Raji (cell line): ENCODE measurements around the gene HIVEP1.

Experiments
- POLR2A ChIP-seq: IDR thresholded peaks from 2 replicates; pipeline ENCODE4 v1.6.1; 2011; ENCODE audit warnings: low read depth, low read length, control low read depth; ENCODE audit not compliant: insufficient read depth

The HIVEP1 gene

DNA sequence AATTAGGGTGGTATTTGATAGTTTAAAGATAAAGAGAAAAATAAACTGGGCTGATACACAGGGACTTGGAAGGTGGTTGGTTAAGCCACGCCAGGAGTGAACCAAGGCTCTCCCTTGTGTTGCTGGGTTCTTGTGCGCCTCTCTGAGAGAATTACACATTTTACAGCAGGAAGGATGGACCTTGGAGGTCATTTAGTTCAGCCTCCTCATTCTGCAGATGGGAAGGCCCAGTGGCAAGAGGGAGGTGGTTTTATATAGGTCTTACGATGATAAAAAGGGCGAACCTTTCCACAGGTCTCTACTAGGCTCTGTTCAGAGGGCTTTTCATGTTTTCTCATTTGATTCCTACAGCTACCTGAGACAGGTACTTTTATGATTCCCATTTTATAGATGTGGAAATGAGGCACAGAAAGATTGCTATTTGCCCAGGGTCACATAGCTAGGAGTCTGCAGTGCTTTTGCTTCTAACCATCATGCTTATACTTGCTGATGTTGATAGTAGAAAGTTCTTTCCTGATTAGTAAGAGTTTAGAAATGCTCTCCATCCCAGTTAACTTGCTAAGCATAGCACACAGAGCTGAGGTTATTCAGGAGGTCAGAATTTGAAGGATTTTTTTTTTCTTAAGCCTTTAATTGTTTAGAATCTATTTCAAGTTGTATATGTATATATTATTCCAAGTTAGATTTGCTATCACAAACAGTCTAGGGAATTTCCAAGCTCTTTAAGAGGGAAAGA lies 12.8 kb downstream of the HIVEP1 start:
- TF ChIP-seq POLR2A = no peak

DNA sequence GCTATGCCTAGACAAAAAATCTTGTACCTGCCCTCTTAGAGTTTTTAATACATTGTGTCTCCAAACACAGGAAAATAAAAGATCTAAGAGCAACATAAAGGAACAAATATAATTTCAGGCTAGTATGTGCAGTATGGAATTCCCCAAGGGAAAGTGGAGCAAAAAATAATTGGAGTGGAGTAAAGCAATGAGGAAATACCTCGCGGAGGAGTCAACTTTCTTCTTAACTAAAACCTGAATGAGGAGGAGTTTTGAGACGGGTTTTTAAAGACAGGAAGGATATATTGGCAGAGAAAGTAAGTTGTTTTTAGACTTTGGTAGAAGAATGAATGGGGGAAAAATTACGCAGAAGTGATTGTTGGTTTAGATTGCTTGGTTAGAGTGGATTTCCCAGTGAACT lies 14.0 kb downstream of the HIVEP1 start:
- no peak for TF ChIP-seq POLR2A

DNA sequence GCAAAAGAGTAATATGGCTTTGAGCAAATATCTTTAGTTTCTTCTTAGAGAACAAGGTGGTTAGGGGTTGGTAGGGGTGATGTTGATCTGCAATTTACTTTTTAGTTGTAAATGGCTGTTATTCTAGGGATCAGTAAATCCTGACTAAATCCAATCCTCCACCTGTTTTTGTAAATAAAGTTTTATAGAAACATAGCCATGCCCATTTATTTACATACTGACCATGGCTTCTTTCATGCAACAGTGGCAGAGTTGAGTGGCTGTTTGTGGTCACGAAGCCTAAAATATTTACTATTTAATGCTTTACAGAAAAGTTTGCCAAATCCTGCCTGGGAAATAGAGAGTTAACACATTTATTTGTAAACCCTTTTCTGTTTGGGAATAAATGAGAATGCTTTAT lies 14.7 kb downstream of the HIVEP1 start:
- TF ChIP-seq POLR2A = no peak

DNA sequence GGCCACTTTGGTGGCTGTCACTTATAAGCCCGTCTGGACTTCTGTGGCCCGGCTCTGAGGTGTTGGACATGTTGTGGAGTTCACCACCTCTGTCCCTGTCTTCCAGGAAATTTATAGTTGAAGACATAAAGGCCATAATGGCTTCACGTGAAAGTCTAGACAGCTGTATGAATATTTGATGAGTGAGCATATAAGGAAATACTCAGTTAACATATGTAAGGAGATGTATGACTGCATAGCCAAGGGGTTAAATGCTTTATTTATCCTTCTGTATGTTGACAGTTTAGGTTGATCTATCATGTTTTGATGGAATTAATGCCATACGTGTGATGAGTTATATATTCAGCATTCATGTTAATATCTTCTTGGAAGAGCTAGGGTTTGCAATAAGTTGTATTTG lies 16.1 kb downstream of the HIVEP1 start:
- no peak for TF ChIP-seq POLR2A

DNA sequence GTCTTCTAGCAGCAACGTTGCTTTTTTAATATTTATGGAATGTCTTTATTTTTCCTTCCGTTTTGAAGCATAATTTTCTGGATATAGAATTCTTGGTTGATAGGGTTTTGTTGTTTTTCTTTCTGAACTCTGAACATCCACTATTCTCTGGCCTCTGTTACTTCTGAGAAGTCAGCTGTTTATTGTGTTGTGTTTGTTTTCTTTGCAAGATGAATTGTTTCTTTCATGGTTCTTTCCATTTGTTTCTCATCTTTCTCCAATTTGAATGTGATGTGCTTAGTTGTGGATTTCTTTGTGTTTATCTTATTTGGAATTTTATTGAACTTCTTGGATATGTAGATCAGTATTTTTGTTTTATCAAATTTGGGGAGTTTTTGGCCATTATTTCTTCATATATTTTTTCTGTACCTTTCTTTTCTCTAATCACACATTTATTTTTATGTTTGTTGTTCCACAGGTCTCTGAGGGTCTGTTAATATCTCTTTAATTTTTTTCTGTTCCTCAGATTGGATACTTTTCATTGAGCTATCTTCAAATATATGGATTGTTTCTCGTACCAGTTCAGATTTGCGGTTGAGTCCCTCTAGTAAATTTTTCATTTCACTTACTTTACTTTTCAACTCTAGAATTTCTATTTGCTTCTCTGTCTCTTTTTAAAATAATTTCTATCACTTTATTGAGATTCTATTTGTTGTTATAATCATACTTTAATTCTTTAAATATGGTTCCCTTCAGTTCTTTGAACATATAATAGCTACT lies 18.0 kb downstream of the HIVEP1 start:
- no peak for TF ChIP-seq POLR2A

DNA sequence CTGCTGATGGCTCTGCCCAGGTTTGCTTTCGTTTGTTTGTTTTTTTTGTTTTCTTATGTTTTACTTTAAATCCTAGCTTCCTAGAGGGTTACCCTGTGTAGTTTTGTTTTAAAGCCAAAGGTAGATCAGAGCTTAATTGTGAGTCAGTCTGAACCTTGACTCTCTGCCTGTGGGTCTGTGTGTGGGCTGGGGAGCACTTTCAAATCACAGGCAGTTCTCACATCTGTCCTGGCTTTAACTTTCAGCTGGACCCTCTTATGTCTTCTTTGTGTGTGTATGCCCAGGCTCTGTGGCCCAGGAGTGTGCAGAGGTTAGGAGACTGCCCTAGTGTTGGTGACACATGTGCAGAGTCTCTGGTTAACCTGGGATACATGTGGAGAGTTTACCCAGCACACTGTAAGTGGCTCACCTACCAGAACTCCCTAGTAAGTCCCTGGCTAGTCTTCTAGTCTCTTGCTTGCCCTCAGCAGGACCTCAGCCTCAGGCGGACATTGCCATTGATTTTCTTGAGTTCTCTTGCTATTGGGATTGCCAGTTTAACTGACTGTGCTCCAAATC lies 19.0 kb downstream of the HIVEP1 start:
- no peak for TF ChIP-seq POLR2A

DNA sequence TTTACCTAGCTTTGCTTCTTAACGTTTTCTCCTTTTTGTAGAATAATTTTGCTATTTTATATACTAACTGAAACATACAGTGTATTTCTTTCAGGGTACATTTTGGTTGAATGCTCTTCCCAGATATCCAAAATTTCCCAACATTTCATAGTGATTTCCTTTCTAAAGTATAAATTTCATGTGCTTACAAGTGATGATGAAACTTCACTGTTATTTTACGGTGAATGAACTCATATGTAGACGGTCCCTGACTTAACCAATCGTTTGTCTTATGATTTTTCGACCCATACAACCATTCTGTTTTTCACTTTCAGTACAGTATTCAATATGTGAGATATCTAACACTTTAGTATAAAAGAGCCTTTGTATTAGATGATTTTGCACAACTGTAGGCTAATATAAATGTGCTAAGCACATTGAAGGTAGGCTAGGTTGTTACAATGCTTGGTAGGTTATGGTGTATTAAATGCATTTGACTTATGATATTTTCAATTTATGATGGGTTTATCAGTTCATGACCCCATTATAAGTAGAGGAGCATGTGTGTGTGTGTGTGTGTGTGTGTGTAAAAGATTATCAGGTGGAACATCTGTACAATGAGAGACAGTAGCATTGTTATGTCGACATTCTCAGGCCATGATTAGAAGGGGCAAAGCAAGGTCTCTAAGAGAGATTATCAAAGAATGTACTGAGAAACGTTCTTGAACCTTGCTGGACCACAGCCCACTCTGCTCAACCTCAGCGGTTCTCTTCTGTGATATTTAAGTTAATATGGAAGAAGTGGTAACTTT lies 20.9 kb downstream of the HIVEP1 start:
- TF ChIP-seq POLR2A = no peak

DNA sequence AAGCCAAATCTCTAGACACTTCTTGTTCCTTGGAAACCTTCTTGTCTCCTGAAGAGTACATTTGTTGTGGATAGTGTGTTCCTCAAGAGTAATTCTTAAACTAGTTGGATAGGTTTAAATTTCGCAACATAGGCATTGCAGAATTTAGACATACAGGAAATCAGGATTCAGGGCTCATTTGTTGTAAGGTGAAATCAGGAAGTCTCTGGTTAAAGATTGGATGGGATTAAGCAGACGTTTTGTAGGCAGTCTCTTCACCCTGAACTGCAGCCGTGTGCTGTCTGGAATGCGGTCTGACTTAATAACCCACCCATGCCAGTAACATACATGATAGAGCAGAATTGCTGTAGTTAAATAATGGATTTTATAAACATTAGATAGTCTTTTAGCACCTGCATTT lies 21.7 kb downstream of the HIVEP1 start:
- TF ChIP-seq POLR2A = no peak

DNA sequence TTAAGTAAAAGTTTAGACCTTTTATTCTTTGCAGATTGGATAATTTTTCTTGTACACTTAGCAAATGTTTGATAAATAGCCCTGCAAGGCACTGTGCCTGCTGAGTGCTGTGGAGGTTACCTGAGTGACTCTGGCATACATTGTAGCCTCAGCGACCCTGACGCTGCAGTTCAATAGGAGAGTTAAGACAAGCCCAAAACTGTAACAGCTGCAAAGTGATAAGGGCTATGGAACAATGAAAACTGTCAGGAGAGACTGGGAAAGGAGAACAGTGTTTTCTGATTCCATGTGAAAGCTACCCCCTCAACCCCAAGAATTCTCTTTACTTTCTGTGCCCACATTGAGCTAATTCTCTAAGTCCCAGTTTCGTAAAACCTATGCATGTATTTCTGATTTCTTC lies 22.2 kb downstream of the HIVEP1 start:
- TF ChIP-seq POLR2A = no peak

DNA sequence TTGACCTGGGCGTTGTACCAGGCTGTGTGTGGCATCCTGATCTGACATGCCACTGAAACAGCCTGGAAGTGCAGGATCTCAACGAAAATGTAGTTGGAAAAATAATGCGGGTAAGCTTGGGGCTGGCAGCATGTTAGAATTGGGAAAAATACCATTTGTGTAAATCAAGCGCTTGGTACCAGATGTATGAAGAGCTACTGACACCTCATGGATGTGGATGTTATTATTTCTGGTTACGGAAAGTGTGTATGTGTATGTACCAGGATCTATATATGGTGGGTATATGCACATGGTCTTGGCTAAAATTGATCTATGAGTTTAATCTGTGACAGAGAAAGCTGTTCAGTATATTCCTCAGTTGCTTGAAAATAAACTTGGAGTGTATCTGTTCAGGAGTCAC lies 22.7 kb downstream of the HIVEP1 start:
- no peak for TF ChIP-seq POLR2A

DNA sequence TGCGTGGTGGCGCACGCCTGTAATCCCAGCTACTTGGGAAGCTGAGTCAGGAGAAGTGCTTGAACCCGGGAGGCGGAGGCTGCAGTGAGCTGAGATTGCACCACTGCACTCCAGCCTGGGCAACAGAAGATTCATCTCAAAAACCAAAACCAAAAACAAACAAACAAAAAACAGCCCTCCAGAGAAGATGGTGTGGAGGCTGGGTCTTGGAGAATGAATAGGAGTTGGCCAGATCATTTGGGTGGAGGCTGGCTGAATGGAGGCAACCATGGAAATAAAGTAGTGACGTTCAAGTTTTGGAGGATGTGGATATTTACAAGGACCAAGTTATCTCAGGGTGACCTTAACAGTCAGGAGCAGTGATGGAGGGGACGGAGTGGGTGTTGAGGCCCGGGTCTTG lies 24.7 kb downstream of the HIVEP1 start:
- TF ChIP-seq POLR2A = no peak

DNA sequence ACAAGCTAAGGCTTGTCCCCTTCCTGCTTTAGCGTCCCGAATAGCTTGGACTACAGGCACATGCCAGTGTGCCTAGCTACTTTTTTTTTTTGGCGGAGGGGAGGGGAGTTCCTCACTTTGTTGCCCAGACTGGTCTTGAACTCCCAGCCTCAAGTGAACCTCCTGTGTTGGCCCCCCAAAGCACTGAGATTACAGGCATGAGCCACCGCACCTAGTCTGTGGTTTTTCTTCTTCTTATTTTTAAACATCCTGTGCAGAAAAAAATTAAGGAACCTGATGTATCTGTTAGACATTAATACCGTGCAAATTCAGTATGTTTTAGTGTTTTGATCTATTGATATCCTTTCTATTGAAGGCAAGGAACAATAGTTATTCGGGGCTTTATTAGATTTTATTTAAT lies 25.7 kb downstream of the HIVEP1 start:
- no peak for TF ChIP-seq POLR2A

DNA sequence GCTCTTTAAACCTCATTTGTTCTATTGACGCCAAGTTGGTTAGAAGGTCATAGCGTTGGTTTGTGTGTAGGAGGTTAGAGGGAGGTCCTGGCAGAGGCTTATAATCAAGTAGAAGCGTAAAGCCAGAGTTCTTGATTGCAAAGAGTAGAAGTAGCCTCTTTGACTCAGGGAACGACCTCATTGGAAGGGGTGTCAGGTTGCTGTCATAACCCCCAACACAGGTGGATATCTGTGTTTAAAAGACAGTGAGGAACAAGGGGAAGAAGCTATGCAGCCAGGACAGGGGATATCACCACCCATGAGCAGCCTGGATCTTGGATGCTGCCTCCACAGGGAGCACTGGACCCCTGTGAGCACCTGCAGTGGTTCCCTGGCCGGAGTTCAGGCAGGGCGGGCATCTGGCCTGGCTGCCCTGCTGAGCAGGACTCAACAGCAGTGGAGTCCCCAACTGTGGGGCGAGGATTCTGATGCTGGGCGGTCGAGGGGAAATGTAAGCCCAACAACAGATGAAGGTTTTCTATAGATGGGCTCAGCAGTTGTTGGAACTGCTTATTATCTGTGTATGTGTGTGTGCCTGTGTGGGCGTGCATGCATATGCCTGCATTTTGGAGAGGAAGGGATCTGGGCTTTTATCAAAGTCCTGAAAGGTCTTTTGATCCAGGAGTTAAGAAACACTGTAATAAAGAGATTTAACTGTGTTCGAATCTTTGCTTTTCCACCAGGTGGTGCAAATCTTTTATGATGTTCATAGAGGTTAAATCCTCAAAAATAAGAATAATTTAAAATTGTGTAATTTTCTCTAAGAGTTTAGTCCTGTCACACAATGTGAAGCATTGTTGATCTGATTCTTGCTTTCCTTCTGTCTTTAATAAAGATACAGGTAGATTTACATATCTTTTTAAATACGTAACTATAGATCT lies 27.7 kb downstream of the HIVEP1 start:
- TF ChIP-seq POLR2A = no peak

DNA sequence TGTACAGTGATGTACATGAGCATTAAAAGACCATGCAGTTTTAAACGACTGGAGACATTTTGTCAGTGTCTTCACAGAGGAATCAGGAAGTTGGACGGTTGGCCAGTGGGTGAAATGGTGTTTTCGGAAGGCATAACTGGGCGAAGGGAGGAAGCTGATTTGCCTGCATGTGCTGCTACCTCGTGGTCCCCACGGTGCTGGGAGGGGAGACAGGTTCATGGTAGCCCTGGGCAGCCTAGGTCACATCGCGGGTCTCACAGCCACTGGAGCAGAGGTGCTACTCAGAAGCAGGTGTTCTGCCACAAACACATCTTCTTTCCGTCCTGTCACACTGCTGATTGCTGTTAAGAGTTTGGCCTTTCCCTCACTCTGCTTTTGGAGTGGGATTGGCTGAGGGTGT lies 35.2 kb downstream of the HIVEP1 start:
- peak; percentile 55 for TF ChIP-seq POLR2A
